Head of caudate nucleus (tissue), 42 donors: Measurements from ENCODE around the gene THSD4.

Experiments used
- DNase-seq, 42 donors: peaks; one replicate each; pipeline versions ENCODE4 v3.0.0 to v3.0.0-alpha.2; 2020 to 2021; ENCODE audit warnings: mixed read lengths in 7 of 42
- intact Hi-C: fragments of 100-400 bp; cut with DNase I; formaldehyde crosslinking; loops from one replicate; pipeline ENCODE4 v1.15.0; 2022

The THSD4 gene

GRCh38 chr15:71808311-71809020 lies 693.2 kb downstream of the THSD4 start:
- DNase-seq: peak in 1 of 42 donors; percentile 21
- intact Hi-C loops: no loop called here

- peak in 1 of 42 donors; percentile 7 for DNase-seq
- intact Hi-C loops: no loop called here
Measured at GRCh38 chr15:71809346-71809745, 694.1 kb downstream of the THSD4 start.

- intact Hi-C loops: no loop called here
- peak in 1 of 42 donors; percentile 22 for DNase-seq
Measured at GRCh38 chr15:71810256-71811035, 695.2 kb downstream of the THSD4 start, which contains the start of gene NR2E3. TSS of gene NR2E3 (plus strand) at chr15:71810554. CDS start at chr15:71810744, 190 bp downstream.

GRCh38 chr15:71811036-71811736 lies 695.9 kb downstream of the THSD4 start:
- intact Hi-C loops: no loop called here
- DNase-seq: no peak

DNA sequence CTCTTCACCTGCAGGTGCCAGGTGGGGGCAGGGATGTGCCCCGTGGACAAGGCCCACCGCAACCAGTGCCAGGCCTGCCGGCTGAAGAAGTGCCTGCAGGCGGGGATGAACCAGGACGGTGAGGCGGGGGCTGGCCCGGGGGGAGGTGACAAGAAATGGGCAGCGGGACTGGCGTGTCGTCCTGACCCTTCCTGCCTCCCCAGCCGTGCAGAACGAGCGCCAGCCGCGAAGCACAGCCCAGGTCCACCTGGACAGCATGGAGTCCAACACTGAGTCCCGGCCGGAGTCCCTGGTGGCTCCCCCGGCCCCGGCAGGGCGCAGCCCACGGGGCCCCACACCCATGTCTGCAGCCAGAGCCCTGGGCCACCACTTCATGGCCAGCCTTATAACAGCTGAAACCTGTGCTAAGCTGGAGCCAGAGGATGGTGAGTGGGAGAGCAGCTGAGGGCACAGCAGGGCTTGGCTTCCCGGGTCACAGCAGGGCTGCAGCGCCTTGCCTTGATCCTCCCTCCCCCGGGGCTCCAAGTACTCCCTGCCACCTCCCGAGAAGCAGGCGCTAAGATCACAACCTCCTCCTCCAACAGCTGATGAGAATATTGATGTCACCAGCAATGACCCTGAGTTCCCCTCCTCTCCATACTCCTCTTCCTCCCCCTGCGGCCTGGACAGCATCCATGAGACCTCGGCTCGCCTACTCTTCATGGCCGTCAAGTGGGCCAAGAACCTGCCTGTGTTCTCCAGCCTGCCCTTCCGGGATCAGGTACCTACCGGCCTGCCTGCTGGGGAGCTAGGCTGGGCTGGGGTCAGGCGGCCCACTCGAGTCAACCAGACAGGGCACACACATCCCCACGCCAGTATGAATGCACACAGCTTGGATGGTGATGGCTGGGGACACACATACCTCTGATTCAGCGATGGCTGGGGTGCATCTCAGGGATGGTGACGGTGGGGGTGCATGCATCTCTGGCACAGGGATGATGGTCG lies 696.8 kb downstream of the THSD4 start:
- no peak for DNase-seq
- intact Hi-C loops: no loop called here

- no peak for DNase-seq
Measured at GRCh38 chr15:71812966-71813722, 697.9 kb downstream of the THSD4 start.

DNA sequence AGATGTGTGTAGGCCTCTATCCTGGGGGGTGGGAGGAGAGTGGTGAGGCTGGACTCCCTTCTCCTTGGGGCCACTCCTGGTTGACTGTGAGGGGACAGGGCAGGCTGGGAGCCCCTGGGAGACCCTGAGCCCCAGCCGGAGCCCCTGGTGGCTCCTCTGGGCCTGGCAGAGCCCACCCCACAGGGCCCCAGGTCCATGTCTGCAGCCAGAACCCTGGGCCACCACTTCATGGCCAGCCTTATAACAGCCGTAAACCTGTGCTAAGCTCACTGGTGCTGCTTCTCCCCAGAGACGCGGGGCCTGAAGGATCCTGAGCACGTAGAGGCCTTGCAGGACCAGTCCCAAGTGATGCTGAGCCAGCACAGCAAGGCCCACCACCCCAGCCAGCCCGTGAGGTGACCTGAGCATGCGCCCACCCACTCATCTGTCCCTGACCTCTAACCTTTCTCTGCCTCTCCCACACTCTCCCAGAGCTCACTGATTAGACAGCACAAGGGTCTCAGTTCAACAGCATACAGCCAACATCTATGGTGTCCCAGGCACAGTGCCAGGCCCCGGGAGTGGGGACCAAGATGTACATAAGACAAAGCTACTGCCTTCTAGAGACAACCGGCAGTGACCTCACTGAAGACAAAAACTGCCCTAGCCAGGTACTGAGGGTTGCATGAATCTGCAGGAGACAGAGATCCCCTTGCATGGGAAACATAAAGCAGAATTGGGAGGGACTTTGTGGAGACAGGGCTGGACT lies 698.6 kb downstream of the THSD4 start:
- intact Hi-C loops: no loop called here
- no peak for DNase-seq

More at GRCh38 chr15:71812966-71813722, 697.9 kb downstream of the THSD4 start:
- intact Hi-C loops: no loop called here

- DNase-seq: no peak
- intact Hi-C loops: no loop called here
Measured at GRCh38 chr15:71815301-71815700, 700.0 kb downstream of the THSD4 start.

- DNase-seq: no peak
- intact Hi-C loops: no loop called here
Measured at GRCh38 chr15:71817351-71817750, 702.1 kb downstream of the THSD4 start.

DNA sequence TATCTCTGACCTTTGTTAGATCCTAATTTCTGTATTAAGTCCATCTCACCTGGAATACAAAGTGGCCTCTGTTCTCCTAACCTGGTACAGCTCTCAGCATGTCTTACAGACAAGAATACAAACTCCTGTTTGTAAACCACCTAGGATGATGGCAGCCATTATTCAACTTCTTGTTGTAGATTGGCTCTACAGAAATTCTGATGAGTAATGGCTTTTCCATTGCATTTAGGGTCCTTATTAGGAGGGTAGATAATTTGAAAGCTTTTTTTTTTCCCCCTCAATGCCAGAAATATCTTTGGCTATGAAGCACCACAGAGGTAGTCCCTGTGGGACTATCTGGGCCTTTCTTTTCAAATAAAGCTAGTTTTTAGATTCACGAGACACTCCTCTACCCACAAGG lies 704.9 kb downstream of the THSD4 start:
- DNase-seq: no peak
- intact Hi-C loops: no loop called here

DNA sequence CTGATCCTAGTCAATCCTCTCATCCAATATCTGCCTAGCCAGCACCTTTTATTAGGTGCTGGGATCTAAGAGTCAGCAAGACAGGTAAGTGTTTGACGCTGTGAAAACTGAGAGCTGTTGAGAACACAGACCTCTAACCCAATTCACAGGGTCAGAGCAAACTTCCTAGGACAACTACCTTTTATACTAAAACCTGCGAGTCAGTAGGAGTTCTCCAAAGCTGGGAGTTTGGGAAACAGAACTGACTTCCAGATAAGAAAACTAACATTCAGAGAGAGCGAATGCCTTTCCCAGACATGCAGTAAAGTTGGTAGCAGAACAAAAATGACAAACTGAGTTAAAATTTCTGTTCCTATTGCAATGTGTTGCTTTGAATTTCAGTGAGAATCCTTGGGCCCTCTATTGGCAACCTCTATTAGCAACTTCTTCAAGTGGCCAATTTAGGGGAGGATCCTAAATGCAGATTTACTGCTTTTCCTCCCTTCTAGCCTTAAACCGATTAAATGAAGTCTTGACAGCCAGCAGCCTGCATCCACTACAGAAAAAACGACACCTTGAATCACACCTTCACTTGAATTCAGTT lies 706.4 kb downstream of the THSD4 start:
- no peak for DNase-seq

GRCh38 chr15:71822890-71823630 lies 707.8 kb downstream of the THSD4 start:
- intact Hi-C loops: no loop called here
- no peak for DNase-seq

More for the DNA sequence above, 706.4 kb downstream of the THSD4 start:
- intact Hi-C loops: no loop called here

- intact Hi-C loops: no loop called here
- no peak for DNase-seq
Measured at GRCh38 chr15:71823801-71824200, 708.5 kb downstream of the THSD4 start.

DNA sequence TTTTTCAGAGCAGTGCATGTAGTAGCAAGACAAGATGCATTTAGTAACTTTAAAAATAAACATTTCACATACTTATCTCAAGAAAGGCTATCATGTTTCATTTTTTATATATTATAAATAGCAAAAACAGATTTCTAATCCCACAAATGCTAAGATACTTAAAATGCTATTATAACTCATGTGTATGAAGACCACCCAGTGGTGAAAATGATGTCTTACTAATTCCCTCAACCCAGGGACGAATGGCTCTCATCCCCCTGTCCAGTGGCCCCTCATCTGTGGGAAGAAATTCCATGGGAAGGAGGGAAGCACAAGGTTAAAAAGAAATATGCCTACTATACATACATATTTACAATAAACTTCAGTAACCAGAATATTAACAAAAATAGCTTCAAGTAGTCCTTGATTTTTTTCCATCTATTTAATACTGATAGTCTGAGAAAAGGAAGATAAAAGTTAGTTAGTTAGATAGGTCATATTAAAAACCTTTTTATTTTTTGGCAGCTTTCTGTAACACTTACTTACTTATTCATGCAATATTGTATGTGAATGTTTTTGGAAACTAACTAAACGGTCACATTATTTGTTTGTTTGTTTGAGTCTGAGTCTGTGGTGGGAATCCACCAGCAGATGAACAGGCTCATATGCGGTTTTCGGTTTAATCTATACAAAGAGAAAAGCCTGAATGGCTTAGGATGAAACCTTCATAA lies 709.9 kb downstream of the THSD4 start:
- intact Hi-C loops: no loop called here
- no peak for DNase-seq

- intact Hi-C loops: no loop called here
- DNase-seq: no peak
Measured at GRCh38 chr15:71826196-71826595, 710.9 kb downstream of the THSD4 start.

DNA sequence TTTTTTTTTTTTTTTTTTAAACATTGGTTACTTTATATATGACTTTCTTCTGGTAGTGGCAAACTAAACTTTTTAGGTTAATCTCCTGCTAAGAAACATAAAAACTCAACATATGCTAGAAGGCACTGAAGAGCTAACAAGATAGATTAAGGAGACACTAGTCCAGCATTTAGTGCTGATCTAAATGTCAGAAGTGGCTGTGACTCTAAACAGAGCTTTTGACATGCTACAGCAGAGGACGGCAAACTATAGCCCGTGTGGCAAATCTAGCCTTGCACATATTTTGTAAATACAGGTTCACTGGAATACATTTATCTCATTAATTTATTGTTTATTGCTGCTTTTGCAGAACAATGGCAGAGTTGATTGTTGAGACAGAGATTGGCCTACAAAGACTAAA lies 715.7 kb downstream of the THSD4 start:
- intact Hi-C loops: no loop called here

More for the DNA sequence above, 715.7 kb downstream of the THSD4 start:
- DNase-seq: no peak
